Heart left ventricle (tissue), 16 donors: ENCODE data around the gene KANSL3. TPM values are rescaled to one million over a fixed set of nuclear protein-coding genes. Genes with fewer than 3 reads are reported as not detected.

Experiments
- ATAC-seq, 4 donors: fragments of 200-7000 bp; cut with Tn5 transposase; one replicate each; pipeline ENCODE4 v1.9.1; 2020 to 2022; ENCODE audit warnings: moderate library complexity in 4 of 4, mild to moderate bottlenecking in 3 of 4, moderate number of reproducible peaks in 1 of 4
- DNase-seq, 5 donors: peaks; one replicate each; pipeline ENCODE4 v3.0.0-alpha.2; 2020
- H3K27ac ChIP-seq, 12 donors: fragments of 200-600 bp; sonication (generic) in 4 of 12; one replicate each; pipeline versions ENCODE4 v1.5.0 to v1.8.0; 2016 to 2022; ENCODE audit warnings: mild to moderate bottlenecking in 2 of 12
- H3K27me3 ChIP-seq, 9 donors: fragments of 200-600 bp; sonication (generic) in 2 of 9; one replicate each; pipeline versions ENCODE4 v1.5.1 to v1.8.0; 2016 to 2022; ENCODE audit warnings: mild to moderate bottlenecking in 3 of 9
- H3K36me3 ChIP-seq, 9 donors: fragments of 200-600 bp; sonication (generic) in 2 of 9; one replicate each; pipeline versions ENCODE4 v1.5.0 to v1.8.0; 2018 to 2022; ENCODE audit warnings: mild to moderate bottlenecking in 2 of 9
- H3K4me1 ChIP-seq, 12 donors: fragments of 200-600 bp; sonication (generic) in 4 of 12; one replicate each; pipeline versions ENCODE4 v1.5.0 to v1.8.0; 2016 to 2022; ENCODE audit warnings: mild to moderate bottlenecking in 3 of 12
- H3K4me3 ChIP-seq, 12 donors: fragments of 200-600 bp; sonication (generic) in 4 of 12; one replicate each; pipeline versions ENCODE4 v1.5.0 to v1.8.0; 2017 to 2022; ENCODE audit warnings: mild to moderate bottlenecking in 9 of 12, moderate library complexity in 4 of 12
- H3K9me3 ChIP-seq, 12 donors: fragments of 200-600 bp; sonication (generic) in 4 of 12; one replicate each; pipeline versions ENCODE4 v1.5.0 to v1.8.0; 2016 to 2022; ENCODE audit warnings: mild to moderate bottlenecking in 1 of 12
- CTCF ChIP-seq, 12 donors: fragments of 200-600 bp; sonication (generic) in 4 of 12; IDR thresholded peaks; one replicate each; pipeline versions ENCODE4 v1.5.0 to v1.8.0; 2018 to 2022; ENCODE audit warnings: antibody characterized with exemption in 12 of 12, mild to moderate bottlenecking in 5 of 12
- POLR2A ChIP-seq, 2 donors: fragments of 450-650 bp; IDR thresholded peaks; one replicate each; pipeline ENCODE4 v1.6.1; 2017; ENCODE audit warnings: antibody characterized with exemption in 2 of 2, mild to moderate bottlenecking in 2 of 2, moderate library complexity in 2 of 2
- WGBS, 4 donors: extraction: QIAGEN DNeasy Blood & Tissue Kit in 2 of 4; methylation state at CpG; one replicate each; pipeline versions ENCODE4 v1.1.5 to v1.1.7; 2013 to 2018; 5-methylcytosine and 5-hydroxymethylcytosine counted together
- intact Hi-C, 10 donors: fragments of 100-400 bp; cut with DNase I; formaldehyde crosslinking; loops; one replicate each; pipeline versions ENCODE4 v1.11.1 to v1.14.2; 2022
- polyA plus RNA-seq, 2 donors: library from polyadenylated mRNA; stranded (reverse); fragments of 200-250 nt; gene quantifications; one replicate each; pipeline ENCODE4 v1.2.3, GENCODE V29; 2013
- total RNA-seq, 9 donors: library from RNA; depleted of rRNA in 2 of 9; stranded (reverse); fragments of >200 nt in 2 of 9; fragmentation: NEBNext Ultra II Directional in 3 of 9; extraction: Animal tissue kit (Norgen Biotek cat#: 25700) in 3 of 9; gene quantifications; one replicate each; pipeline versions ENCODE4 v1.1.0 to v1.2.4, GENCODE V29; 2016 to 2023
- donor health status: ischemic (EF 13 %, LVEDD 7.1; RV severe dilation, severe dysfunction).
- donor health status: healthy with polysubstance abuse.
- donor health status: DM: no; HTN: yes; CAD: no.
- donor health status: DM: no; HTN: no; CAD: no.
- donor health status: ischemic (EF 25% LVEDD 6.9; RV normal size, moderate dysfunction).
- donor health status: ischemic (EF 25% LVEDD 5.7; RV mildly dilated, moderate dysfunction).
- donor health status: healthy.
- donor health status: DM: yes; HTN: yes; CAD: no.
- donor health status: ischemic (EF 35%, LVEDD 5.7; RV mildly dilated, moderate dysfunction).
- donor health status: nonischemic (EF 11% LVEDD 7.7; RV severe dilation, severe dysfunction).
- donor health status: DM: yes; HTN: yes; CAD: no.
- donor health status: PGD.
- donor health status: ischemic (EF 29% LVEDD 5.4; RV normal size, mild dysfunction).
- donor health status: nonischemic (EF 23%, LVEDD 6.1; RV moderate dilation, normal function).

KANSL3 gene
- total and polyA plus RNA-seq, 11 donors, result 13.8 to 38.0 (median 30.3) TPM

- Histone ChIP-seq H3K27ac (peak overlapping the region in 2 of 12 donors; percentile 3 to 7), H3K9me3 (no peaks in the 10 kb centered on the region), H3K4me3 (no peak overlapping the region), H3K4me1 (peaks cover 0 to 25% (median 14%) of the 10 kb centered on the region in 12 donors), H3K27me3 (no peaks in the 10 kb centered on the region), H3K36me3 (peaks cover 4 to 100% (median 99%) of the 10 kb centered on the region in 9 donors)
- DNase-seq (no peak), ATAC-seq (peak in 3 of 4 donors; percentile 18 to 50 (median 42))
- 81 to 86% (median 84%) methylated on average over 10 to 13 of the region's 13 CpGs for WGBS, 4 donors
- intact Hi-C loops, result no loop called here
- TF ChIP-seq CTCF (IDR thresholded peaks at IDR 0.05) (no peak), POLR2A (IDR thresholded peaks at IDR 0.05) (no peak)
Observed at GRCh38 chr2:96608469-96609455, 29.4 kb downstream of the KANSL3 start.

- WGBS, 4 donors, result 88 to 97% (median 94%) methylated on average over 1 to 2 of the region's 2 CpGs
- Histone ChIP-seq H3K27ac (no peak overlapping the region), H3K4me1 (peaks cover 0 to 30% (median 12%) of the 10 kb centered on the region in 12 donors)
Observed at GRCh38 chr2:96604104-96604503, 34.0 kb downstream of the KANSL3 start.

GRCh38 chr2:96602330-96602823, 35.7 kb downstream of the KANSL3 start:
- Histone ChIP-seq H3K9me3 (no peaks in the 10 kb centered on the region), H3K36me3 (peaks cover 0 to 100% (median 98%) of the 10 kb centered on the region in 9 donors), H3K27ac (no peak overlapping the region), H3K4me3 (no peak overlapping the region), H3K27me3 (no peaks in the 10 kb centered on the region), H3K4me1 (peaks cover 0 to 24% (median 7%) of the 10 kb centered on the region in 12 donors)
- 90 to 96% (median 95%) methylated on average over 2 of the region's 2 CpGs for WGBS, 4 donors
- intact Hi-C loops, result no loop called here
- ATAC-seq (peak in 1 of 4 donors; percentile 10), DNase-seq (no peak)
- no peak for TF ChIP-seq CTCF (IDR thresholded peaks at IDR 0.05)
- TF ChIP-seq POLR2A (IDR thresholded peaks at IDR 0.05), result no peak

More at GRCh38 chr2:96604104-96604503, 34.0 kb downstream of the KANSL3 start:
- TF ChIP-seq POLR2A (IDR thresholded peaks at IDR 0.05), result no peak
- intact Hi-C loops, result no loop called here
- no peaks in the 10 kb centered on the region for H3K9me3 ChIP-seq
- DNase-seq, result no peak
- no peak for ATAC-seq
- peaks cover 0 to 100% (median 100%) of the 10 kb centered on the region in 9 donors for H3K36me3 ChIP-seq
- H3K4me3 ChIP-seq, result no peak overlapping the region
- H3K27me3 ChIP-seq, result no peaks in the 10 kb centered on the region

GRCh38 chr2:96601382-96602292, 36.5 kb downstream of the KANSL3 start:
- Histone ChIP-seq H3K4me3 (no peak overlapping the region), H3K9me3 (no peaks in the 10 kb centered on the region), H3K36me3 (peaks cover 0 to 100% (median 98%) of the 10 kb centered on the region in 9 donors), H3K4me1 (peaks cover 0 to 19% (median 5%) of the 10 kb centered on the region in 12 donors), H3K27me3 (no peaks in the 10 kb centered on the region), H3K27ac (no peak overlapping the region)
- no peak for DNase-seq
- peak in 3 of 4 donors; percentile 8 to 48 (median 18) for ATAC-seq
- intact Hi-C loops, result no loop called here
- 90 to 93% (median 91%) methylated on average over 8 of the region's 8 CpGs for WGBS, 4 donors
- TF ChIP-seq POLR2A (IDR thresholded peaks at IDR 0.05), result no peak
- TF ChIP-seq CTCF (IDR thresholded peaks at IDR 0.05), result no peak
